ENCODE measurements around the gene SLC35F2.
A peak's percentile ranks its signal among the peaks of the same experiment; 100 is the strongest.

The SLC35F2 gene

GRCh38 chr11:107789767-107790166 is 68.8 kb downstream of the SLC35F2 start:
- DNase-seq (ENCODE audit: low spot score) = no peak

GRCh38 chr11:107787733-107788132 is 70.9 kb downstream of the SLC35F2 start:
- no peak for DNase-seq (ENCODE audit: low spot score)

GRCh38 chr11:107785401-107785800 is 73.2 kb downstream of the SLC35F2 start:
- no peak for DNase-seq (ENCODE audit: low spot score)

GRCh38 chr11:107783121-107783520 is 75.5 kb downstream of the SLC35F2 start:
- DNase-seq (ENCODE audit: low spot score) = no peak

- DNase-seq (ENCODE audit: low spot score) = no peak
Measured at GRCh38 chr11:107780775-107781174, 77.8 kb downstream of the SLC35F2 start.

- DNase-seq (ENCODE audit: low spot score) = no peak
Measured at GRCh38 chr11:107780136-107780535, 78.5 kb downstream of the SLC35F2 start.

GRCh38 chr11:107778839-107779517 is 79.6 kb downstream of the SLC35F2 start:
- no peak for DNase-seq (ENCODE audit: low spot score)

- DNase-seq (ENCODE audit: low spot score) = no peak
Measured at GRCh38 chr11:107777110-107777509, 81.5 kb downstream of the SLC35F2 start.

- no peak for DNase-seq (ENCODE audit: low spot score)
Measured at GRCh38 chr11:107776062-107776461, 82.5 kb downstream of the SLC35F2 start.

GRCh38 chr11:107770551-107770951 is 88.0 kb downstream of the SLC35F2 start:
- DNase-seq (ENCODE audit: low spot score) = no peak

- DNase-seq (ENCODE audit: low spot score) = no peak
Measured at GRCh38 chr11:107769189-107769588, 89.4 kb downstream of the SLC35F2 start.

GRCh38 chr11:107758719-107759355 is 99.8 kb downstream of the SLC35F2 start:
- DNase-seq (ENCODE audit: low spot score) = peak; percentile 15

- DNase-seq (ENCODE audit: low spot score) = no peak
Measured at GRCh38 chr11:107757661-107758060, 100.9 kb downstream of the SLC35F2 start.

GRCh38 chr11:107756553-107756952 is 102.0 kb downstream of the SLC35F2 start:
- no peak for DNase-seq (ENCODE audit: low spot score)

GRCh38 chr11:107752949-107753822 is 105.4 kb downstream of the SLC35F2 start:
- no peak for DNase-seq (ENCODE audit: low spot score)

- no peak for DNase-seq (ENCODE audit: low spot score)
Measured at GRCh38 chr11:107752508-107752907, 106.1 kb downstream of the SLC35F2 start.

- no peak for DNase-seq (ENCODE audit: low spot score)
Measured at GRCh38 chr11:107751082-107751481, 107.5 kb downstream of the SLC35F2 start.

- no peak for DNase-seq (ENCODE audit: low spot score)
Measured at GRCh38 chr11:107750313-107750712, 108.3 kb downstream of the SLC35F2 start.

GRCh38 chr11:107747622-107748021 is 111.0 kb downstream of the SLC35F2 start:
- DNase-seq (ENCODE audit: low spot score) = no peak

GRCh38 chr11:107744736-107745135 is 113.9 kb downstream of the SLC35F2 start:
- DNase-seq (ENCODE audit: low spot score) = no peak

- DNase-seq (ENCODE audit: low spot score) = no peak
Measured at GRCh38 chr11:107743191-107743590, 115.4 kb downstream of the SLC35F2 start.

- peak; percentile 16 for DNase-seq (ENCODE audit: low spot score)
Measured at GRCh38 chr11:107741044-107741823, 117.4 kb downstream of the SLC35F2 start.
